KOPT-K1 (cell line): Measurements from ENCODE around the gene KRT73.

ENCODE experiments used
- H3K27ac ChIP-seq: fragments of 200-600 bp; sonication (generic); 2 replicates; pipeline ENCODE4 v1.5.1; 2016; ENCODE audit warnings: antibody characterized with exemption, mild to moderate bottlenecking, low read depth, low read length; ENCODE audit not compliant: poor library complexity, severe bottlenecking
- H3K36me3 ChIP-seq: fragments of 200-600 bp; sonication (generic); 2 replicates; pipeline ENCODE4 v1.5.1; 2017; ENCODE audit warnings: antibody characterized with exemption, mild to moderate bottlenecking, low read length, moderate library complexity; ENCODE audit not compliant: insufficient read depth
- H3K9me3 ChIP-seq: fragments of 200-600 bp; sonication (generic); 2 replicates; pipeline ENCODE4 v1.5.1; 2017; ENCODE audit warnings: antibody characterized with exemption, low read length, mild to moderate bottlenecking; ENCODE audit not compliant: insufficient read depth, poor library complexity, severe bottlenecking

KRT73 gene

GRCh38 chr12:52655251-52655650 is 36.9 kb upstream of the KRT73 start:
- Histone ChIP-seq H3K36me3 (no peaks in the 10 kb centered on the region), H3K27ac (no peak overlapping the region), H3K9me3 (no peaks in the 10 kb centered on the region)

- H3K27ac ChIP-seq = no peak within 1 kb of the TSS
- H3K36me3 ChIP-seq = no peaks in the 10 kb centered on the region
- no peaks in the 10 kb centered on the region for H3K9me3 ChIP-seq
Observed at GRCh38 chr12:52651726-52652261, 33.4 kb upstream of the KRT73 start, which contains the start of gene KRT2. Gene KRT2 (minus strand): TSS chr12:52652211. CDS start chr12:52652142, 69 bp downstream.

- H3K27ac ChIP-seq = no peak overlapping the region
- no peaks in the 10 kb centered on the region for H3K9me3 ChIP-seq
- no peaks in the 10 kb centered on the region for H3K36me3 ChIP-seq
Observed at GRCh38 chr12:52650520-52651081, 32.2 kb upstream of the KRT73 start.

- H3K9me3 ChIP-seq = no peaks in the 10 kb centered on the region
- H3K36me3 ChIP-seq = no peaks in the 10 kb centered on the region
- no peak overlapping the region for H3K27ac ChIP-seq
Observed at GRCh38 chr12:52649066-52649465, 30.7 kb upstream of the KRT73 start.

GRCh38 chr12:52648012-52648550 is 29.7 kb upstream of the KRT73 start:
- H3K36me3 ChIP-seq = no peaks in the 10 kb centered on the region
- no peaks in the 10 kb centered on the region for H3K9me3 ChIP-seq

GRCh38 chr12:52647601-52648000 is 29.2 kb upstream of the KRT73 start:
- Histone ChIP-seq H3K27ac (no peak overlapping the region), H3K36me3 (no peaks in the 10 kb centered on the region), H3K9me3 (no peaks in the 10 kb centered on the region)

More at GRCh38 chr12:52648012-52648550, 29.7 kb upstream of the KRT73 start:
- no peak overlapping the region for H3K27ac ChIP-seq

GRCh38 chr12:52646613-52647012 is 28.3 kb upstream of the KRT73 start:
- Histone ChIP-seq H3K27ac (no peak overlapping the region), H3K36me3 (no peaks in the 10 kb centered on the region), H3K9me3 (no peaks in the 10 kb centered on the region)

GRCh38 chr12:52645982-52646381 is 27.6 kb upstream of the KRT73 start:
- H3K36me3 ChIP-seq = no peaks in the 10 kb centered on the region
- no peak overlapping the region for H3K27ac ChIP-seq
- H3K9me3 ChIP-seq = no peaks in the 10 kb centered on the region

- Histone ChIP-seq H3K27ac (no peak overlapping the region), H3K36me3 (no peaks in the 10 kb centered on the region), H3K9me3 (no peaks in the 10 kb centered on the region)
Observed at GRCh38 chr12:52645120-52645761, 26.9 kb upstream of the KRT73 start.

- Histone ChIP-seq H3K9me3 (no peaks in the 10 kb centered on the region), H3K36me3 (no peaks in the 10 kb centered on the region), H3K27ac (no peak overlapping the region)
Observed at GRCh38 chr12:52644078-52644415, 25.7 kb upstream of the KRT73 start.

GRCh38 chr12:52643233-52644077 is 25.1 kb upstream of the KRT73 start:
- H3K9me3 ChIP-seq = no peaks in the 10 kb centered on the region

GRCh38 chr12:52641468-52641867 is 23.1 kb upstream of the KRT73 start:
- no peaks in the 10 kb centered on the region for H3K36me3 ChIP-seq
- no peak overlapping the region for H3K27ac ChIP-seq
- H3K9me3 ChIP-seq = no peaks in the 10 kb centered on the region

More at GRCh38 chr12:52643233-52644077, 25.1 kb upstream of the KRT73 start:
- no peak overlapping the region for H3K27ac ChIP-seq
- H3K36me3 ChIP-seq = no peaks in the 10 kb centered on the region

- H3K27ac ChIP-seq = no peak overlapping the region
- H3K36me3 ChIP-seq = no peaks in the 10 kb centered on the region
- H3K9me3 ChIP-seq = no peaks in the 10 kb centered on the region
Observed at GRCh38 chr12:52637299-52637698, 18.9 kb upstream of the KRT73 start.

- H3K9me3 ChIP-seq = no peaks in the 10 kb centered on the region
- no peaks in the 10 kb centered on the region for H3K36me3 ChIP-seq
- H3K27ac ChIP-seq = no peak overlapping the region
Observed at GRCh38 chr12:52636592-52637258, 18.4 kb upstream of the KRT73 start.

- no peak overlapping the region for H3K27ac ChIP-seq
- H3K36me3 ChIP-seq = no peaks in the 10 kb centered on the region
- no peaks in the 10 kb centered on the region for H3K9me3 ChIP-seq
Observed at GRCh38 chr12:52636189-52636588, 17.8 kb upstream of the KRT73 start.
